CD14-positive monocyte (primary cell): ENCODE data around the gene TECRL. TPM values are rescaled to one million over a fixed set of nuclear protein-coding genes. Genes with fewer than 3 reads are reported as not detected.

ENCODE experiments used
- DNase-seq, 3 donors: peaks; one replicate each; pipeline ENCODE4 v3.0.0-alpha.2; 2011 to 2022
- H2AFZ ChIP-seq: 2 replicates; pipeline ENCODE4 v1.6.0; 2012; ENCODE audit warnings: mild to moderate bottlenecking, low read depth, low read length, inconsistent platforms; ENCODE audit not compliant: insufficient read depth, poor library complexity, severe bottlenecking
- H3K27ac ChIP-seq, 2 donors: 1 replicate in 1 of 2; 2 replicates in 1 of 2; pipeline ENCODE4 v1.5.1; 2012 to 2013; ENCODE audit warnings: low read length in 2 of 2, control low read depth in 1 of 2, inconsistent platforms in 1 of 2, low read depth in 1 of 2, mild to moderate bottlenecking in 1 of 2
- H3K27me3 ChIP-seq, 2 donors: one replicate each; pipeline versions ENCODE4 v1.6.0 to v1.6.1; 2011 to 2013; ENCODE audit warnings: low read length in 2 of 2; ENCODE audit not compliant: control insufficient read depth in 2 of 2, insufficient read depth in 2 of 2
- H3K36me3 ChIP-seq, 2 donors: replicated peaks in 1 of 2; 1 replicate in 1 of 2; 2 replicates in 1 of 2; pipeline versions ENCODE4 v1.5.1 to v1.6.1; 2012 to 2013; ENCODE audit warnings: low read length in 2 of 2, control low read depth in 1 of 2, inconsistent platforms in 1 of 2, mild to moderate bottlenecking in 1 of 2; ENCODE audit not compliant: insufficient read depth in 2 of 2, control insufficient read depth in 1 of 2
- H3K4me1 ChIP-seq, 2 donors: 1 replicate in 1 of 2; 2 replicates in 1 of 2; pipeline versions ENCODE4 v1.5.1 to v1.6.1; 2012 to 2013; ENCODE audit warnings: low read length in 2 of 2, control low read depth in 1 of 2, inconsistent platforms in 1 of 2, mild to moderate bottlenecking in 1 of 2, moderate library complexity in 1 of 2; ENCODE audit not compliant: insufficient read depth in 2 of 2, control insufficient read depth in 1 of 2
- H3K4me2 ChIP-seq: replicated peaks from 2 replicates; pipeline ENCODE3; 2012; ENCODE audit warnings: low read length, moderate library complexity, mild to moderate bottlenecking; ENCODE audit not compliant: poor library complexity, severe bottlenecking; ENCODE audit errors: extremely low read depth
- H3K4me3 ChIP-seq, 3 experiments: fragments of 200-600 bp in 1 of 3; sonication (generic) in 1 of 3; replicated peaks in 1 of 3; 1 replicate in 2 of 3; 2 replicates in 1 of 3; pipeline ENCODE4 v1.5.1; 2011 to 2013; ENCODE audit warnings: low read length in 3 of 3, mild to moderate bottlenecking in 3 of 3, control low read depth in 2 of 3, low read depth in 2 of 3, inconsistent platforms in 1 of 3, moderate library complexity in 1 of 3
- H3K79me2 ChIP-seq: 2 replicates; pipeline ENCODE4 v1.6.0; 2012; ENCODE audit warnings: mild to moderate bottlenecking, control low read depth, inconsistent platforms, low read length, moderate library complexity; ENCODE audit not compliant: insufficient read depth
- H3K9ac ChIP-seq: 2 replicates; pipeline ENCODE4 v1.6.0; 2017; ENCODE audit warnings: low read length, mild to moderate bottlenecking; ENCODE audit not compliant: insufficient read depth, poor library complexity, severe bottlenecking
- H3K9me3 ChIP-seq, 2 donors: replicated peaks in 1 of 2; 1 replicate in 1 of 2; 2 replicates in 1 of 2; pipeline versions ENCODE4 v1.5.1 to v1.6.1; 2012 to 2013; ENCODE audit warnings: low read length in 2 of 2, control low read depth in 1 of 2; ENCODE audit not compliant: control insufficient read depth in 1 of 2, insufficient read depth in 1 of 2
- H4K20me1 ChIP-seq: 2 replicates; pipeline ENCODE4 v1.6.0; 2012; ENCODE audit warnings: mild to moderate bottlenecking, low read length, control low read depth, moderate library complexity; ENCODE audit not compliant: insufficient read depth
- H3K27ac Mint-ChIP-seq, 7 donors: one replicate each; pipeline ENCODE4 v1.8.0; 2020; ENCODE audit warnings: mild to moderate bottlenecking in 7 of 7, mixed read lengths in 7 of 7, moderate library complexity in 6 of 7, inconsistent platforms in 2 of 7
- H3K27me3 Mint-ChIP-seq, 3 donors: one replicate each; pipeline ENCODE4 v1.8.0; 2021 to 2022; ENCODE audit warnings: low read depth in 3 of 3, mild to moderate bottlenecking in 3 of 3, mixed read lengths in 3 of 3, moderate library complexity in 3 of 3, inconsistent platforms in 1 of 3
- H3K36me3 Mint-ChIP-seq, 2 donors: one replicate each; pipeline ENCODE4 v1.8.0; 2020; ENCODE audit warnings: mixed read lengths in 2 of 2, inconsistent platforms in 1 of 2, mild to moderate bottlenecking in 1 of 2
- H3K4me1 Mint-ChIP-seq: one replicate; pipeline ENCODE4 v1.8.0; 2020; ENCODE audit warnings: mild to moderate bottlenecking, mixed read lengths
- H3K4me3 Mint-ChIP-seq, 2 donors: one replicate each; pipeline ENCODE4 v1.8.0; 2020; ENCODE audit warnings: mild to moderate bottlenecking in 2 of 2, mixed read lengths in 2 of 2, moderate library complexity in 1 of 2
- H3K9me3 Mint-ChIP-seq, 7 donors: one replicate each; pipeline ENCODE4 v1.8.0; 2020 to 2022; ENCODE audit warnings: mixed read lengths in 7 of 7, mild to moderate bottlenecking in 6 of 7, moderate library complexity in 6 of 7, inconsistent platforms in 2 of 7
- CTCF ChIP-seq: fragments of 200-600 bp; IDR thresholded peaks from one replicate; pipeline ENCODE4 v1.8.0; 2022; ENCODE audit warnings: antibody characterized with exemption, mild to moderate bottlenecking
- WGBS: methylation state at CpG from one replicate; pipeline ENCODE4 v1.1.5; 2013; ENCODE audit warnings: missing lambda C conversion rate; ENCODE audit not compliant: insufficient coverage; 5-methylcytosine and 5-hydroxymethylcytosine counted together
- intact Hi-C, 2 donors: fragments of 100-400 bp; cut with micrococcal nuclease; formaldehyde crosslinking; loops; one replicate each; pipeline versions ENCODE4 v1.15.0 to v1.15.1; 2023
- polyA plus RNA-seq, 3 donors: library from polyadenylated mRNA; depleted of rRNA in 1 of 3; unstranded in 2 of 3; stranded (reverse) in 1 of 3; fragments of 300-500 nt in 2 of 3; fragments of >200 nt in 1 of 3; fragmentation: Illumina TruSeq in 2 of 3; gene quantifications; 1 replicate in 2 of 3; 2 replicates in 1 of 3; pipeline ENCODE4 v1.2.3, GENCODE V29; 2012 to 2021

Gene TECRL
- polyA plus RNA-seq, 3 donors = not detected

- Mint-ChIP-seq H3K27me3 (no peaks in the 10 kb centered on the region), H3K9me3 (peaks cover 0 to 3% (median 2%) of the 10 kb centered on the region in 7 donors), H3K4me1 (no peaks in the 10 kb centered on the region), H3K27ac (no peak overlapping the region), H3K36me3 (no peaks in the 10 kb centered on the region), H3K4me3 (no peak overlapping the region)
- DNase-seq = no peak
- Histone ChIP-seq H3K27ac (no peak overlapping the region), H3K9ac (no peak overlapping the region), H3K9me3 (no peaks in the 10 kb centered on the region), H2AFZ (no peak overlapping the region), H4K20me1 (no peaks in the 10 kb centered on the region), H3K79me2 (no peaks in the 10 kb centered on the region), H3K4me3 (no peak overlapping the region), H3K36me3 (no peaks in the 10 kb centered on the region), H3K4me1 (no peaks in the 10 kb centered on the region), H3K4me2 (no peak overlapping the region), H3K27me3 (no peaks in the 10 kb centered on the region)
- intact Hi-C loops = no loop called here
- no CpG with 5 or more reads among the region's 1 CpG for WGBS
- TF ChIP-seq CTCF = no peak
These were observed 82.7 kb downstream of the TECRL start for GRCh38 chr4:64326507-64326906.

- peaks cover 0 to 2% (median 0%) of the 10 kb centered on the region in 3 donors for H3K27me3 Mint-ChIP-seq
- H3K9me3 ChIP-seq = peaks cover 0 to 10% of the 10 kb centered on the region in 2 donors
- TF ChIP-seq CTCF = no peak
- no peaks in the 10 kb centered on the region for H3K36me3 ChIP-seq
- intact Hi-C loops = no loop called here
- no peaks in the 10 kb centered on the region for H4K20me1 ChIP-seq
- no peak for DNase-seq
- H3K9ac ChIP-seq = no peak overlapping the region
- no peak overlapping the region for H3K4me3 ChIP-seq
- no peak overlapping the region for H3K27ac ChIP-seq
- H2AFZ ChIP-seq = no peak overlapping the region
- WGBS = 72% methylated on average over 2 of the region's 4 CpGs
- H3K4me1 ChIP-seq = no peaks in the 10 kb centered on the region
- H3K4me3 Mint-ChIP-seq = no peak overlapping the region
- no peaks in the 10 kb centered on the region for H3K79me2 ChIP-seq
- H3K9me3 Mint-ChIP-seq = peaks cover 0 to 10% (median 2%) of the 10 kb centered on the region in 7 donors
- H3K4me1 Mint-ChIP-seq = no peaks in the 10 kb centered on the region
- H3K27ac Mint-ChIP-seq = no peak overlapping the region
- H3K4me2 ChIP-seq = no peak overlapping the region
- H3K36me3 Mint-ChIP-seq = no peaks in the 10 kb centered on the region
- no peaks in the 10 kb centered on the region for H3K27me3 ChIP-seq
These were observed 103.0 kb downstream of the TECRL start for GRCh38 chr4:64306255-64306565.
